NOMO-1 (cell line): Measurements from ENCODE around the gene KLK7.
"Not testable (repeated sequence)": the region's sequence is repeated elsewhere in the genome, so short reads cannot be mapped to it uniquely, and the experiment has no call there.

Source experiments
- DNase-seq, 2 experiments: peaks; one replicate each; lab custom pipeline; 2025; ENCODE audit not compliant: unreplicated experiment in 2 of 2; lab: John Stamatoyannopoulos, UW

Gene KLK7

DNA sequence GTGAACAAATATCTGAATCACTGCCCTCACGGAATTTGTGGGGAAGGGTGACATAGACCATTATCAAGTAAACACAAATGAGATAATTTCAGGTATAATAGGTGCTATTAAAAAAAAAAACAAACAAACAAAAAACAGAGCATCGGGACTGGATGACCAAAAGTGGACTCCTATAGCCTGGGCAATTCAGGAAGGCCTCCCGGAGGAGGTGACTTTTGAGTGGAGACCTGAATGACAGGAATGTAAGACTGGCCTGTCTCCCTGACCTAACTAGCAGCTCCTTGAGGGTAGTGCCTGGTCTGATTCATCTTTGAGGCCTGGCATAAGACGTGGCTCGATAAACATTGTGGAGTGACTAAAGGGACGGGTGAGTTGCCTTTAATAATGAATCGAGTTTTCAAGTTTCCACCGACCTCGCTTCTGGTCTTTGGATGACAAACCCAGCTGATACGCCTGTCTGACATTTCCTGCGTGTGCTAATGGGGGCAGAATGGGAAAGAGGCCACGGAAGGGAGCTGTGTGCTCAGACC lies 29.0 kb upstream of the KLK7 start:
- DNase-seq: no peak

DNA sequence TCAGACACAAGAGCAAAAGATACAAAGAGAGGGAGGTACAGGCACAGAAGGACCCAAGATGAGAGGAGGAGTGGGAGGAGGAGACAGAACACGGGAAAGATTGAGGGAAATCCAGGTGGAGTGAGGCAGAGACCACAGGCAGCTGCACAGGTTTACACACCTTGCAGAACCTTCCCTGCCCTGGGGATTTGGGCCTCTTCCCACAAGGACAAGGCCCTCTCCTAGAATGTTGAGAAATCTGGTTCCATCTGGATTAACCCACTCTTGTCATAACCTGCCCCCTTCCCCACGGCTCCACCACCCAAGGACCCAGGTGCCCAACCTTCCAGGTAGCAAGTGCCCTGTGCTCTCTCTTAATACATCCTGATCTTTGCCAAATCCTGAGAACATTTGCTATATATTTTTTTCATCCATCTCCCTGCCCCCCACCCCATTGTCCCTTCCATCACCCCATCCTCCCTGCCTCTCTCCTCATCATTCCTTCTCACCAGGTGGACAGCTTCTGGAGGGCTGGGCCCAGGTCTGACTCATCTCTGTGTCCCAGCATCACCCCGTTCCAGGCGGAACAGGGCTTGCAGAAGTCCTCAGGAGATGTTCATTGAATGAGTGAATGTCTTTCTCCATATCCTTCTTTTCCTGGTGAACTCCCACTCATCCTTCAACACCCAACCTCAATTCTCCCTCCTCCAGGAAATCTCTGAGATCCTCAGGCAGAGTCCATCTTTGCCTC lies 26.5 kb upstream of the KLK7 start:
- DNase-seq: no peak

DNA sequence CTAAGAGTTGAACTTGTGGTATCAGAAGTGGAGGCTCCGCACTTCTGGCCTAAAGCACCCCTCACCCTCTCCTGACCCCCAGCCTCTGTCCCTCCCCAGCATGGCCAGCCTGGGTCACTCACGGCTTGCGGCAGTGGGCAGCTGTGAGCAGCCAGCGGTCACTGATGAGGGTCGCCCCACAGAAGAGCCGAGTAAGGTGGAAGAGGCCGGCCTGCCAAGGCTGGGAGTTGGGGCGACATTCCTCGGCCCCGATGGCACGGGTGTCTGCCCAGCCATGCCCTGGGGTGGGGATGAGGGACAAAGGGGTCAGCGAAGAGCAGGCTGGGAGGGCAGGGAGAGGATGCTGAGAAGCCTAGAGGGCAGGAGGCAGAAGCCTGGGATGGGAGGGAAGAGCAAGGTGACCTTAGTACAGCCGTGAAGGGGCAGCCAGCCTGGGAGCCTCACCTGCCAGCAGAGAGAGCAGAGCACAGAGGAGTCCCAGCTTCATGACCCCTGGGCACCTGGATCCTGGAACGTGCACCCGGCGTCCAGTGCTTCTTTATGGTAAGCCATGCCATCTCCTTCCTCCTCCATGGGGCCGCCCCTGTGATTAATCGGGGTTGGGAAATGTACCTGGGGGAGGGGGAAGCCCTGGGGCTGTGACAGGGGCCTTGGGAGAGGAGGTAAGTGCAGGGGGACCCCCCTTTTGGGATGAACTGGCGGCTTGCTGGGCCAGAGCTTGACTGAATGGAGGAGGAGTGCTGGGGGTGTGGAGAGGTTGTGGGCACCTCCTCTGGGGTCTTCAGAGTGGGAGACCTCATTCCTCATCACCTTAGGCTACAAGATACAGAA lies 25.6 kb upstream of the KLK7 start:
- DNase-seq: no peak

DNA sequence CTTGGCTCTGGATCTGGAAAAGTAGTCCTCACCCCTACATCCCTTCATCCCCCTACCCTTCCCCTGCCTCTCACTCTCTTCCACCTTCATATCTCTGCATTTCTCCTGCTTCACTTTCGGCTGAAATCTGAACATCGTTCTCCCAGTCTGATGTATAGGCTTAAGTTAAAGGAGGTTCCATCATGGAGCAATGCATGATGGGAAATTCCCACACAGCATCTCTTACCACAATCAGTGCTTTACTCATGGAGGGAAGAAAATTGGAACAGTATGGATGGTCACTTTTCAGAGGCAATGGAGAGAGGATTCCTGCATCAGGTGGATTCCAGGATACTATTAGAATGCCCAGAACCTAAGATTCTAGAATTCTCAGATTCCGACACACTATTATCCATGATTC lies 23.8 kb upstream of the KLK7 start:
- DNase-seq: no peak

DNA sequence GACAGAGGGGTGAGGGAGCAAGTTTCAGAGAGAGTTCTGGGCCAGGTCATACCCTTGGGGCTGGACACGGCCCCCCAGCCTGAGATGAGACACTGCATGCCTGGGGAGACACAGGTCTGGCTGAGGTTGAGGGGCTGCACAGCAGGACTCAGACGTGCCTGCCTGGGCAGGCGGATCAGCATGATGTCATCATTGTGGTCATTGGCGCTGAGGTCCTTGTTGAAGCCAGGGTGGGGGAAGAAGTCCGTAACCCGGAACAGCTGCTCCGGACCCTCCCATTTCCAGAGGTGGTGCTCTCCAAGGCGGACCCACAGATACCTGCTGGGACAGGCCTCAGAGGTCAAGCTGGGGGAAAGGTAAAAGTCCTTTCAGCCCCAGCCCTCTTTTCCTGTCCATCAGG lies 22.7 kb upstream of the KLK7 start:
- DNase-seq: no peak

DNA sequence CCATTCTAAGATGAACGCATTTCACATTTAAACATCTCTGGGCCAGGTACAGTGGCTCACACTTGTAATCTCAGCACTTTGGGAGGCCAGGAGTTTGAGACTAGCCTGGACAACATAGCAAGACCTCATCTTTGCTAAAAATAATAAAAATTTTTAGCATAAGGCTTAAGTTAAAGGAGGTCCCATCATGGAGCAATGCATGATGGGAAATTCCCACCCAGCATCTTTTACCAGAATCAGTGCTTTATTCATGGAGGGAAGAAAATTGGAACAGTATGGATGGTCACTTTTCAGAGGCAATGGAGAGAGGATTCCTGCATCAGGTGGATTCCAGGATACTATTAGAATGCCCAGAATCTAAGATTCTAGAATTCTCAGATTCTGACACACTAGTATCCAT lies 21.5 kb upstream of the KLK7 start:
- no peak for DNase-seq

DNA sequence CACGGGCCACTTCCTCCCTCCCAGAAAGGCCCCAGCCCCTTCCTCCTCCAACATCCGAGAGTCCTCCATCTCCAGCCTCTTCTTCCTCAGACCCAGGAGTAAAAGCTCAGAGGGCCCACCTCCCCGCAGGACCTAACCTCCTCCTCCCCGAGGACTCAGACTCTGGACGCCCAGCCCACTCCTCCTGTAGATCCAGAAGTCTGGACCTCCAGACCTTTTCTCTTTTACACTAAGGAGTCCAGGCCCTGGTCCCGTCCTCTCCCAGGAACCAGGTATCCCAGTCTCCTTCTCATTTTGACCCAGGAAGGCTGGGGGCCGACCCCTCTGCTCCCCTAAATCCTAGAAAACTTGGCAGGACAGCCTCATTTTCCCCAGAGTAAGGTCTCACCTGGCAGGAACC lies 19.6 kb upstream of the KLK7 start:
- DNase-seq: no peak

DNA sequence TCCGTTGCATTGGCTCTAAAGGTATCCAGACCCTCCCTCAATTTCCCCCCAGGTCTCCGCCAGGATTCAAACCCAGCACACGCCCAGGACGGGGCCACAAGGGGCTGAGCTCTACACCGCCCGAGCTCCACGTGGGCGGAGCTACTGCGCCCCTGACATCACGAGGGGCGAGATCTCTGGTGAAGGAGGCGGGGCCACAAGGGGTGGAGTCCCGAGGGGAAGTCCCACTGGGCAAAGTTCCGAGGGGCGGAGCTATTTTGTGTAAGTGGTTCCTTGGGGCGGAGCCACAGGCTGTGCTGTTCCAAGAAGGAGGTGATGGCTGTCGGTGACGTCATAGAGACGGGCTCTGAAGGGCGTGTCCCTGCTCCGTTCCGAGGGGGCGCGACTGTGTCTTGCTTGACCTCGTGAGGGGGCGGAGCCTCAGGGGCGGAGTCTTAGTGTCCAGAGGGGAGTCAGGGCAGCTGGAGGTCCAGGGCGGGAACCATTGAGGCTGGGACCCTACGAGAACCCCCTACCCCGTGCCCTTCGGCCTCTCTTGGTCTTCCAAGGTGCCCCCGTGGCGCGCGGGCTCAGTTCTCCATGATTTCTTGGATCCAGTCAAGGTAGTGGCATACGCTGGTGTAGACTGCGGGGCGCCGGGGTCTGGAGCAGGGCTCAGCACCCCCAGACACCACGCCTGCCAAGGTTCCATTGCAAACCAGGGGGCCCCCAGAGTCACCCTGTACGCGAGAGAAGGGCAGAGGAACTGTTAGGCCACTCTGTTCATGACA lies 19.0 kb upstream of the KLK7 start:
- no peak for DNase-seq

DNA sequence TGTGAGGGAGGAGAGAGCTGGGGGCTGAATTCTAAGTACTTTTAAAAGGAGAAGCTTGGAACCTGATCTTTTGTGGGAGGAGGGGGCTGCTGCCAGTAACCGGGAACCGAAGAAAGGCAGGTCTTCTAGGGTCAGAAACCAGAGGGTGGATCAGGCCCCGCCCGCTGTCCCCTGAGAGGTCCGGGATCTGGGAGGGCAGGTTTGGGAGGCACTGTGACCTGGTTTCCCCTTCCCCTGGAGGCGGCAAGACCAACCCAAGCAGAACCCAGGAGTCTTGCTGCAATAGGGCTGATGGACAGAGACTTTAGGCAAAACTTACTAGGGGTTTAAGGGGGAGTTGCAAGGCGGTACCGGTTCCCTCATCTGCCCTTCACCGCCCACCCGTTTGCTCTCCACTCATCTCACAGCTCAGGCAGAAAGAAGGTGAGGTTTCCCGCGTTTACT lies 18.4 kb upstream of the KLK7 start:
- no peak for DNase-seq

DNA sequence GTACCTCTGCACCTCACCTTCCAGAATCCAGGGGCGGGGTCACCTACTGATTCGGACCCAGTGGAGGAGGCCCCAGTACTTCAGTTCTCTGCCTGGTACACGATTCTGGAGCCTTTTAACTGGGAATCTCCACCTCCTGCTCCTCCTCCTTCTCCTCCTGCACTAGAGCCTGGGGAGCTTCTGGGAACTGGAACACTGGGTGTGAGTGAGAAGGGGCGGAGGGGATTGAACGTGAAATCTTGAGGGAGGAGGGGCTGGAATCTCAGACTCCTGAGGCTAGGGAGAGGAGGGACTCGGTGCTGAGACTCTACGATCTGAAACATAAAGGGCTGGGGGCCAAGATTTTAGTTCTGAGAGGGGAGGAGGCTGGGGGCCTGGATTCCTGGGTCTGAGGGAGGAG lies 17.8 kb upstream of the KLK7 start, which contains the start of gene KLK8:
Gene KLK8 (minus strand): TSS at position 90 of the 400 bp plus-strand sequence. CDS start 437 bp downstream, outside the sequence.
- DNase-seq: no peak

DNA sequence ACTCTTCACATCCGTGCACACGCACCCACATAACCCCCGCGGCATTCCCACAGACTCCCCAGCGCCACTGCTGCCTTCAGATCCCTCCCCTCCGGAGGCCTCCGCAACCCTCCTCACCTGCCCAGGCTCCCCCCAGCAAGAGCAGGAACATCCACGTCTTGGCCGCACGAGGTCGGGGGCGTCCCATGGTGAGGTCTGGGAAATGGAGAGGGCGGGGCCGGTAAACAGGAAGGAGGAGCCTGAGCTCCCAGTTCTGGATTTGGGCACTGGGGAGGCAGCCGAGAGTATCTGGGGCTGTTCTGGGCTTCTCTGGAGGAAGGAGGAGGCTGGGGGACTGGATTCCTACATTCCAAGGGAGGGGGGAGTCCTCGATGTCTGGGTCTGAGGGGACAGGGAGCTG lies 17.3 kb upstream of the KLK7 start:
- no peak for DNase-seq

DNA sequence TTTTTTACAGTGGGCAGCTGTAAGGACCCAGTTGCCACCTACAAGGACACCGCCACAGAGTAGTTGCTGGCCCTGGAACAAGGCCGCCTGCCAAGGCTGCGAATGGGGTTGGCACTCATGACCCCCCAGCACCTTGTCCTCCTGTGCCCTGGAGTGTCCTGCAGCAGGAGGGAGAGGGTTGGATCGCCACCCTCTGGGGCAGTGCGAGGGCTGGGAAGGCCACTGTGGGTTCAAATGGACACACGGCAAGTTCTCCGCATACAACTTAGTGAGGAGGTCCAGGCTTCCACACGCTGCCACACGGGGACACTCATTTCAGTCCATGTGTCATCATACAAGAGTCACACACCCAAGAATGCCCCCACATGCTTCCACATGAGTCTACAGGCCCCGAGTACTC lies 16.7 kb upstream of the KLK7 start:
- DNase-seq: no peak

DNA sequence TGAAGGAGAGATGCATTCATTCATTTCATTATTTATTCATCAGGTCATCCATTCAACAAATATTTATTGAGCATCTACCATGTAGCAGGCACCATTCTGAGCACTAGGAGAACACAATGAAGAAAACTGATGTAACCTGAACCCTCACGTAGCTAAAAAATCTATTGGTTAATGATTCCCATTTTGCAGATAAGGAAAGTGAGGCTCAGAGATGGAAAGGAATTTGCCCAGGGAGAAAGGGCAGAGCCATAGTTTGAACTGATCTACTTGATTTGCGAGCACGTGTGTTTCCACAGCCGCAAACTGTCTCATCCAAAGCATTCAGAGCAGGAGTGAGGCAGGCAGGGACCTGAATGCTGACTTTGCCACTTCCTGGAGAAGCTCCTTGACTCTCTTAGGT lies 15.0 kb upstream of the KLK7 start:
- no peak for DNase-seq

DNA sequence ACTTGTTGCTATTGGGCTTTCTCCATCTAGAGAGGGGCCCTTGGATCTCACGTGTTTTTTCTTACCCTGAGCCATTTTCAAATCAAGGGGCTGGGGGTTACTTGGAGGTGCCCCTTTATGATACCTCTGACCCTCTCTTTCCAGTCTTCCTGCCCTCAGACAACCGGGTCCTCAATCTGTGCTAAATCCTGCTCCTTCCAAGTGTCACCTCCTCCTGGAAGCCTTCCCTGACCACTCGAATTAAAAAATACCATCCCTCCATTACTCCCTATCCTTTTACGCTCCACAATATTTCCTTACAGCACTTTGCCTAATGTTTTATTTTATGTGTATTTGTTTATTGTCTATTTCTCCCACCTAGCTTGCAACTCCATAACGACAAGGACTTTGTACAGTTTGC lies 14.3 kb upstream of the KLK7 start:
- no peak for DNase-seq

DNA sequence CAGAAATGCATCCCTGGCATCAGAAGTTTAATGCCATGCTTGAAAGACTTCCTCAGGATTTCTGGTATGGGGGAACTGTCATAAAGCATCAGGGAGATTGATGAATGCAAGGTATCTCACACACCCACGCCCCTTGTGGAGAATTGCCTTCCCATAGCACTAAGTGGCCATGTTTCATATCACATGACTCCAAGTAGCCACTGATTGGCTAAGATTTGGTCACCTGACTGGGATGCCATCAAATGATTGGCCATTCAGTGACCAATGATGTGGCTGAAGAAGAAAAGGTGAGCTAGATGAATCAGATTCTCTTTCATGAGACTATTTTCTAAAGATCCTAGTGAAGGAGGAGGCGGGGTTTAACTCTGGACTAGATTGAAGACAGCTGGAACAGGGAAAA lies 10.4 kb upstream of the KLK7 start:
- DNase-seq: no peak

DNA sequence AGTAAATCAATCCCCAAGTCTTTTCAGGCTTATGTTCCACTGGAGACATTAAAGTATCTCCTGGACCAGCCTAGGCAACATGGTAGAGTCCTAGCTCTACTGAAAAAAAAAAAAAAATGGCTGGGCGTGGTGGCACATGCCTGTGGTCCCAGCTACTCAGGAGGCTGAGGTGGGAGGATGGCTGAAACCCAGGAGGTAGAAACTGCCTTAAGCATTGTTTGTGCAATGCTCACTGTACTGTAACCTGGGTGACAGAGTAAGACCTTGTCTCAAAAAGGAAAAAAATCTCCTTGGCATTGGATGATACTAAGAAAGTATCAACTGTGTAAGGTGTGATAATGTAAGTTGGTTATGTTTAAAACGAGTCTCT lies 8.9 kb upstream of the KLK7 start:
- no peak for DNase-seq

DNA sequence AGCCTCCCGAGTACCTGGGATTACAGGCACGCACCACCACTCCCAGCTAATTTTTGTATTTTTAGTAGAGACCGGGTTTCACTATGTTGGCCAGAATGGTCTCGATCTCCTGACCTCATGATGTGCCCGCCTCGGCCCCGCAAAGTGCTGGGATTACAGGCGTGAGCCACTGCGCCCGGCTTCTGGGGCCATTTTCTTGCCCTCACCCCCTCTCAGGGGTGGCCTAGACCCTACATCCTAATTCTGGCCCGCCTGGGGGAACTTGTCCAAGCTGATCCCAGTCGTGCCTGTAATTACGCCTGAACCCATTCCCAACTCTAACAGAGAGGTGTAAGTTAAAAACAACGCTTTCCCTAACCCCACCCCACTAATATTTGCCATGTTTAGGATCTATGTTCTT lies 699 bp upstream of the KLK7 start:
- DNase-seq: not testable (repeated sequence)

DNA sequence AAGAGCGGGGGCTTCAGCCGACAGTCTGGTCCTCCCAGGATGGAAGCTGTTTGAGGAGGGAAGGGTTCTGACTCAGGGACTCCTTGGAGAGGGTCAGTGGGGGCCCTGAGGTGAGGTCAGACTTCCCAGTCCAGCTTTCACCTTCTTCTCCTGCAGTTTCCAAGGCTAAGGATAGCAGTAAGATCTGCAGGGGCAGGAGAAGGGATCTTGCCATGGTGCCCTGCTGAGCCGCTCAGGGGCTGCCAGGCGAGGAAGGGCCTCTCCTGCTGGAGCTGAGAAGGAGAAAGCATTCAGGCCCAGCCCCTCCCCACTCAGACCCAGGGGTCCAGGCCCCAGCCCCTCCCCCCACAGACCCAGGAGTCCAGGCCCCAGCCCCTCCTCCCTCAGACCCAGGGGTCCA lies 1.5 kb downstream of the KLK7 start:
- no peak for DNase-seq

DNA sequence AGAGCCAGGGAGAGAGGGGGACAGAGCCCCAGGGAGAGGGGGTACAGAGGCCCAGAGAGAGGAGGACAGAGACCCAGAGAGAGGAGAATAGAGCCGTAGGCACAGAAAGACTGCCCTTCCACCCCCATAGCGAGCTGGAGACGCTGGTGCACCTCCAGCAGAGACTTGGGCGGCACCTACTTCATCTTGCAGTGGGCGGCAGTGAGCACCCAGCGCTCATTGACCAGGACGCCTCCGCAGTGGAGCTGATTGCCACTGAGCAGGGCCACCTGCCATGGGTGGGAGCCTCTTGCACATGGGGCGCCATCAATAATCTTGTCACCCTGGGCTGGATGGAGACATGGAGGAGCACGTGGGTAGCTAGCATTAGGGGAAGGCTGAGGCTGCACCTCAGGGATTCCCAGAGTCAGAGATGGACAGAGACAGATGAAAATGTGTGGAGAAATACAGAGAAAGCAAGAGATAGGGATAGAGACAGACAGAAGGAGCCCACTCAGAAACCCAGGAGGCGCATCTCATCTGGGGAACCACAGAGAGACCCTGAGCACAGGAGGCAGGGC lies 2.0 kb downstream of the KLK7 start:
- no peak for DNase-seq

DNA sequence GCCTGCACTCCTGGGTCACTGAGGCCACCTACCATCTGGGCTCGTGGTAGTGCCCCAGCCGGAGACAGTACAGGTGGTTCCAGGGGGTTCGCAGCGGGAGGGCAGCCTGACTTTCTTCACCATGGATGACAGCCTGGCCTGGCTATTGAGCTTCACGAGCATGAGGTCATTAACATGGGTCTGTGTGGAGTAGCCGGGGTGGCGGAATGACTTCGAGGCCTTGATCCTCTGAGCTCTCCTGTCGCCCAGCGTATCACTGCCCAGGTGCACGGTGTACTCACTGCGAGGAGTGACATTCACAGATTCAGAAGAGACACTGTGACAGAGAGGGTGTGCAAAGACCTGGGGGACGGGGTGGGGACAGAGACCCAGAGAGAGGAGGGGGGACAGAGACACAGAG lies 3.5 kb downstream of the KLK7 start:
- DNase-seq: no peak

DNA sequence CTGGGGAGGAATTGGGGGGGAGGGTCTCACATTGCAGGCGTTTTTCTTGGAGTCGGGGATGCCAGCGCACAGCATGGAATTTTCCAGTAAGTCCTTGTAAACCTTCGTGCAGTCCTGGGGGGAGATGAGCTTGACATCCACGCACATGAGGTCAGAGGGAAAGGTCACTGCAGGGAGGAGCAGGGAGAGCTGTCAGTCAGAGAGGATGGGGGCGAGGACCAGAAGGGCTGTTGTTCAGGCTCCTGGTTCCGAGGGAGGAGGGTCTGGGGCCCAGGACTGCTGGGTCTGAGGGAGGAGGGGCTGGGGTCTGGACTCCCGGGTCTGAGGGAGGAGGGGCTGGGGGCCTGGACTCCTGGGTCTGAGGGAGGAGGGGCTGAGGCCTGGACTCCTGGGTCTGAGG lies 4.0 kb downstream of the KLK7 start:
- no peak for DNase-seq
